HUES48 (cell line): ENCODE measurements around the gene CCDC102B.

ENCODE experiments used
- H3K27ac ChIP-seq: one replicate; pipeline ENCODE4 v1.7.0; 2013; ENCODE audit warnings: low read depth, low read length, inconsistent platforms
- H3K27me3 ChIP-seq: 2 replicates; pipeline ENCODE4 v1.6.1; 2013; ENCODE audit warnings: mild to moderate bottlenecking, low read length; ENCODE audit not compliant: control insufficient read depth, insufficient read depth
- H3K36me3 ChIP-seq: 2 replicates; pipeline ENCODE4 v1.6.1; 2013; ENCODE audit warnings: low read length; ENCODE audit not compliant: control insufficient read depth, insufficient read depth
- H3K4me1 ChIP-seq: 2 replicates; pipeline ENCODE4 v1.6.1; 2013; ENCODE audit warnings: mild to moderate bottlenecking, low read length; ENCODE audit not compliant: control insufficient read depth, insufficient read depth
- H3K4me3 ChIP-seq: 2 replicates; pipeline ENCODE4 v1.5.1; 2013; ENCODE audit warnings: mild to moderate bottlenecking, low read depth, low read length
- H3K9ac ChIP-seq: 2 replicates; pipeline ENCODE4 v1.6.1; 2013; ENCODE audit warnings: mild to moderate bottlenecking, low read depth, low read length, moderate library complexity
- H3K9me3 ChIP-seq: 2 replicates; pipeline ENCODE4 v1.6.1; 2013; ENCODE audit warnings: low read length; ENCODE audit not compliant: control insufficient read depth, insufficient read depth

Gene CCDC102B

GRCh38 chr18:68909579-68909978 lies 111.7 kb downstream of the CCDC102B start:
- Histone ChIP-seq H3K9me3 (no peaks in the 10 kb centered on the region), H3K9ac (no peak overlapping the region), H3K27me3 (no peaks in the 10 kb centered on the region), H3K27ac (no peak overlapping the region), H3K4me3 (no peak overlapping the region), H3K4me1 (no peaks in the 10 kb centered on the region), H3K36me3 (no peaks in the 10 kb centered on the region)

GRCh38 chr18:68915061-68915460 lies 117.2 kb downstream of the CCDC102B start:
- Histone ChIP-seq H3K27ac (no peak overlapping the region), H3K4me3 (no peak overlapping the region), H3K9me3 (no peaks in the 10 kb centered on the region), H3K36me3 (no peaks in the 10 kb centered on the region), H3K4me1 (no peaks in the 10 kb centered on the region), H3K9ac (no peak overlapping the region), H3K27me3 (no peaks in the 10 kb centered on the region)

- no peak overlapping the region for H3K4me3 ChIP-seq
- no peaks in the 10 kb centered on the region for H3K4me1 ChIP-seq
- no peaks in the 10 kb centered on the region for H3K27me3 ChIP-seq
- no peak overlapping the region for H3K27ac ChIP-seq
- no peaks in the 10 kb centered on the region for H3K36me3 ChIP-seq
- H3K9me3 ChIP-seq: no peaks in the 10 kb centered on the region
- H3K9ac ChIP-seq: no peak overlapping the region
Measured at GRCh38 chr18:68916734-68917133, 118.9 kb downstream of the CCDC102B start.

- no peaks in the 10 kb centered on the region for H3K27me3 ChIP-seq
- H3K9me3 ChIP-seq: no peaks in the 10 kb centered on the region
- H3K4me3 ChIP-seq: no peak overlapping the region
- no peaks in the 10 kb centered on the region for H3K36me3 ChIP-seq
- no peaks in the 10 kb centered on the region for H3K4me1 ChIP-seq
- H3K27ac ChIP-seq: no peak overlapping the region
- no peak overlapping the region for H3K9ac ChIP-seq
Measured at GRCh38 chr18:68918216-68918615, 120.3 kb downstream of the CCDC102B start.

GRCh38 chr18:68919900-68920299 lies 122.0 kb downstream of the CCDC102B start:
- Histone ChIP-seq H3K9me3 (no peaks in the 10 kb centered on the region), H3K4me1 (no peaks in the 10 kb centered on the region), H3K27me3 (no peaks in the 10 kb centered on the region), H3K9ac (no peak overlapping the region), H3K36me3 (no peaks in the 10 kb centered on the region), H3K4me3 (no peak overlapping the region), H3K27ac (no peak overlapping the region)

- Histone ChIP-seq H3K27ac (no peak overlapping the region), H3K9ac (no peak overlapping the region), H3K4me1 (no peaks in the 10 kb centered on the region), H3K36me3 (no peaks in the 10 kb centered on the region), H3K4me3 (no peak overlapping the region), H3K27me3 (no peaks in the 10 kb centered on the region), H3K9me3 (no peaks in the 10 kb centered on the region)
Measured at GRCh38 chr18:68922392-68922791, 124.5 kb downstream of the CCDC102B start.

GRCh38 chr18:68925268-68925667 lies 127.4 kb downstream of the CCDC102B start:
- Histone ChIP-seq H3K9ac (no peak overlapping the region), H3K27ac (no peak overlapping the region), H3K9me3 (no peaks in the 10 kb centered on the region), H3K4me1 (peaks cover 18% of the 10 kb centered on the region), H3K36me3 (no peaks in the 10 kb centered on the region), H3K4me3 (no peak overlapping the region), H3K27me3 (no peaks in the 10 kb centered on the region; the same call in 1 of the 2 replicates)

- H3K27ac ChIP-seq: peak overlapping the region; percentile 59
- peaks cover 18% of the 10 kb centered on the region for H3K4me1 ChIP-seq
- H3K9me3 ChIP-seq: no peaks in the 10 kb centered on the region
- H3K27me3 ChIP-seq: no peaks in the 10 kb centered on the region; the same call in 1 of the 2 replicates
- H3K9ac ChIP-seq: no peak overlapping the region
- H3K4me3 ChIP-seq: no peak overlapping the region
- no peaks in the 10 kb centered on the region for H3K36me3 ChIP-seq
Measured at GRCh38 chr18:68928762-68929675, 131.1 kb downstream of the CCDC102B start.

GRCh38 chr18:68935686-68936085 lies 137.8 kb downstream of the CCDC102B start:
- H3K27ac ChIP-seq: no peak overlapping the region
- no peaks in the 10 kb centered on the region for H3K4me1 ChIP-seq
- H3K9me3 ChIP-seq: no peaks in the 10 kb centered on the region
- no peak overlapping the region for H3K4me3 ChIP-seq
- H3K36me3 ChIP-seq: no peaks in the 10 kb centered on the region
- H3K9ac ChIP-seq: no peak overlapping the region
- H3K27me3 ChIP-seq: no peaks in the 10 kb centered on the region

GRCh38 chr18:68937029-68937599 lies 139.2 kb downstream of the CCDC102B start:
- Histone ChIP-seq H3K4me3 (no peak overlapping the region), H3K9me3 (no peaks in the 10 kb centered on the region), H3K36me3 (no peaks in the 10 kb centered on the region), H3K27me3 (no peaks in the 10 kb centered on the region), H3K4me1 (peaks cover 8% of the 10 kb centered on the region), H3K9ac (no peak overlapping the region), H3K27ac (no peak overlapping the region)

GRCh38 chr18:68940039-68940438 lies 142.2 kb downstream of the CCDC102B start:
- Histone ChIP-seq H3K4me3 (no peak overlapping the region), H3K27ac (no peak overlapping the region), H3K4me1 (peaks cover 31% of the 10 kb centered on the region), H3K36me3 (no peaks in the 10 kb centered on the region), H3K9ac (no peak overlapping the region), H3K9me3 (no peaks in the 10 kb centered on the region), H3K27me3 (no peaks in the 10 kb centered on the region)
